Measurements from ENCODE around the gene UBXN4.
"Not testable (repeated sequence)": the region's sequence is repeated elsewhere in the genome, so short reads cannot be mapped to it uniquely, and the experiment has no call there.

The UBXN4 gene

GRCh38 chr2:135791418-135792190 lies 49.9 kb downstream of the UBXN4 start:
- no peak overlapping the region for H3K9ac ChIP-seq (ENCODE audit: low read depth, low read length)
- no peaks in the 10 kb centered on the region for H3K36me3 ChIP-seq (ENCODE audit: control insufficient read depth, insufficient read depth, low read length)
- no peaks in the 10 kb centered on the region for H3K9me3 ChIP-seq (ENCODE audit: control insufficient read depth, insufficient read depth, low read length)
- no peak overlapping the region for H3K4me3 ChIP-seq (ENCODE audit: low read depth, low read length)
- H3K4me1 ChIP-seq (ENCODE audit: control insufficient read depth, insufficient read depth, low read length) = no peaks in the 10 kb centered on the region
- H3K27ac ChIP-seq (ENCODE audit: low read depth, low read length) = no peak overlapping the region
- no peaks in the 10 kb centered on the region for H3K27me3 ChIP-seq (ENCODE audit: control insufficient read depth, insufficient read depth, low read length)

- Histone ChIP-seq H3K4me1 (ENCODE audit: control insufficient read depth, insufficient read depth, low read length) (peaks cover under 1% of the 10 kb centered on the region; the same call in 1 of the 2 replicates), H3K27ac (ENCODE audit: low read depth, low read length) (no peak overlapping the region), H3K9ac (ENCODE audit: low read depth, low read length) (no peak overlapping the region), H3K27me3 (ENCODE audit: control insufficient read depth, insufficient read depth, low read length) (no peaks in the 10 kb centered on the region), H3K4me3 (ENCODE audit: low read depth, low read length) (no peak overlapping the region), H3K9me3 (ENCODE audit: control insufficient read depth, insufficient read depth, low read length) (no peaks in the 10 kb centered on the region), H3K36me3 (ENCODE audit: control insufficient read depth, insufficient read depth, low read length) (no peaks in the 10 kb centered on the region)
These were observed 50.9 kb downstream of the UBXN4 start for GRCh38 chr2:135792401-135793150.

GRCh38 chr2:135795641-135796040 lies 54.0 kb downstream of the UBXN4 start:
- not testable (repeated sequence) for H3K36me3 ChIP-seq (ENCODE audit: control insufficient read depth, insufficient read depth, low read length); H3K4me1 ChIP-seq (ENCODE audit: control insufficient read depth, insufficient read depth, low read length); H3K27me3 ChIP-seq (ENCODE audit: control insufficient read depth, insufficient read depth, low read length); H3K9me3 ChIP-seq (ENCODE audit: control insufficient read depth, insufficient read depth, low read length); H3K9ac ChIP-seq (ENCODE audit: low read depth, low read length); H3K4me3 ChIP-seq (ENCODE audit: low read depth, low read length); H3K27ac ChIP-seq (ENCODE audit: low read depth, low read length)

GRCh38 chr2:135796606-135797005 lies 55.0 kb downstream of the UBXN4 start:
- Histone ChIP-seq H3K36me3 (ENCODE audit: control insufficient read depth, insufficient read depth, low read length) (no peaks in the 10 kb centered on the region), H3K9me3 (ENCODE audit: control insufficient read depth, insufficient read depth, low read length) (peaks cover 17% of the 10 kb centered on the region), H3K27ac (ENCODE audit: low read depth, low read length) (no peak overlapping the region), H3K4me1 (ENCODE audit: control insufficient read depth, insufficient read depth, low read length) (peaks cover 3% of the 10 kb centered on the region; the same call in 1 of the 2 replicates), H3K4me3 (ENCODE audit: low read depth, low read length) (no peak overlapping the region), H3K9ac (ENCODE audit: low read depth, low read length) (no peak overlapping the region), H3K27me3 (ENCODE audit: control insufficient read depth, insufficient read depth, low read length) (no peaks in the 10 kb centered on the region)

GRCh38 chr2:135797497-135798274 lies 56.0 kb downstream of the UBXN4 start:
- Histone ChIP-seq H3K36me3 (ENCODE audit: control insufficient read depth, insufficient read depth, low read length) (no peaks in the 10 kb centered on the region), H3K27ac (ENCODE audit: low read depth, low read length) (no peak overlapping the region), H3K9me3 (ENCODE audit: control insufficient read depth, insufficient read depth, low read length) (peaks cover 21% of the 10 kb centered on the region), H3K4me3 (ENCODE audit: low read depth, low read length) (no peak overlapping the region), H3K27me3 (ENCODE audit: control insufficient read depth, insufficient read depth, low read length) (no peaks in the 10 kb centered on the region), H3K4me1 (ENCODE audit: control insufficient read depth, insufficient read depth, low read length) (peaks cover 3% of the 10 kb centered on the region; the same call in 1 of the 2 replicates), H3K9ac (ENCODE audit: low read depth, low read length) (no peak overlapping the region)

- H3K27ac ChIP-seq (ENCODE audit: low read depth, low read length) = no peak overlapping the region
These were observed 56.6 kb downstream of the UBXN4 start for GRCh38 chr2:135798275-135798705.

GRCh38 chr2:135798762-135799161 lies 57.1 kb downstream of the UBXN4 start:
- H3K4me3 ChIP-seq (ENCODE audit: low read depth, low read length) = no peak overlapping the region
- no peak overlapping the region for H3K27ac ChIP-seq (ENCODE audit: low read depth, low read length)
- peaks cover 3% of the 10 kb centered on the region; the same call in 1 of the 2 replicates for H3K4me1 ChIP-seq (ENCODE audit: control insufficient read depth, insufficient read depth, low read length)
- no peaks in the 10 kb centered on the region for H3K36me3 ChIP-seq (ENCODE audit: control insufficient read depth, insufficient read depth, low read length)
- H3K9me3 ChIP-seq (ENCODE audit: control insufficient read depth, insufficient read depth, low read length) = peaks cover 21% of the 10 kb centered on the region
- H3K27me3 ChIP-seq (ENCODE audit: control insufficient read depth, insufficient read depth, low read length) = no peaks in the 10 kb centered on the region
- no peak overlapping the region for H3K9ac ChIP-seq (ENCODE audit: low read depth, low read length)

More at GRCh38 chr2:135798275-135798705, 56.6 kb downstream of the UBXN4 start:
- H3K36me3 ChIP-seq (ENCODE audit: control insufficient read depth, insufficient read depth, low read length) = no peaks in the 10 kb centered on the region
- peaks cover 21% of the 10 kb centered on the region for H3K9me3 ChIP-seq (ENCODE audit: control insufficient read depth, insufficient read depth, low read length)
- H3K4me1 ChIP-seq (ENCODE audit: control insufficient read depth, insufficient read depth, low read length) = peaks cover 3% of the 10 kb centered on the region; the same call in 1 of the 2 replicates
- H3K27me3 ChIP-seq (ENCODE audit: control insufficient read depth, insufficient read depth, low read length) = no peaks in the 10 kb centered on the region
- no peak overlapping the region for H3K4me3 ChIP-seq (ENCODE audit: low read depth, low read length)
- H3K9ac ChIP-seq (ENCODE audit: low read depth, low read length) = no peak overlapping the region

- Histone ChIP-seq H3K27me3 (ENCODE audit: control insufficient read depth, insufficient read depth, low read length) (no peaks in the 10 kb centered on the region), H3K27ac (ENCODE audit: low read depth, low read length) (no peak overlapping the region), H3K9ac (ENCODE audit: low read depth, low read length) (no peak overlapping the region), H3K36me3 (ENCODE audit: control insufficient read depth, insufficient read depth, low read length) (no peaks in the 10 kb centered on the region), H3K4me3 (ENCODE audit: low read depth, low read length) (no peak overlapping the region), H3K4me1 (ENCODE audit: control insufficient read depth, insufficient read depth, low read length) (peaks cover 3% of the 10 kb centered on the region; the same call in 1 of the 2 replicates), H3K9me3 (ENCODE audit: control insufficient read depth, insufficient read depth, low read length) (peaks cover 21% of the 10 kb centered on the region)
These were observed 58.1 kb downstream of the UBXN4 start for GRCh38 chr2:135799738-135800137.

- no peak overlapping the region for H3K9ac ChIP-seq (ENCODE audit: low read depth, low read length)
- H3K4me3 ChIP-seq (ENCODE audit: low read depth, low read length) = no peak overlapping the region
- no peak overlapping the region for H3K27ac ChIP-seq (ENCODE audit: low read depth, low read length)
- H3K36me3 ChIP-seq (ENCODE audit: control insufficient read depth, insufficient read depth, low read length) = no peaks in the 10 kb centered on the region
- H3K9me3 ChIP-seq (ENCODE audit: control insufficient read depth, insufficient read depth, low read length) = peaks cover 21% of the 10 kb centered on the region
- H3K27me3 ChIP-seq (ENCODE audit: control insufficient read depth, insufficient read depth, low read length) = no peaks in the 10 kb centered on the region
- H3K4me1 ChIP-seq (ENCODE audit: control insufficient read depth, insufficient read depth, low read length) = peaks cover 3% of the 10 kb centered on the region; the same call in 1 of the 2 replicates
These were observed 59.1 kb downstream of the UBXN4 start for GRCh38 chr2:135800513-135801460.

GRCh38 chr2:135802350-135802749 lies 60.7 kb downstream of the UBXN4 start:
- no peak overlapping the region for H3K9ac ChIP-seq (ENCODE audit: low read depth, low read length)
- H3K4me3 ChIP-seq (ENCODE audit: low read depth, low read length) = no peak overlapping the region
- no peak overlapping the region for H3K27ac ChIP-seq (ENCODE audit: low read depth, low read length)
- H3K4me1 ChIP-seq (ENCODE audit: control insufficient read depth, insufficient read depth, low read length) = peaks cover 3% of the 10 kb centered on the region; the same call in 1 of the 2 replicates
- no peaks in the 10 kb centered on the region for H3K36me3 ChIP-seq (ENCODE audit: control insufficient read depth, insufficient read depth, low read length)
- no peaks in the 10 kb centered on the region for H3K27me3 ChIP-seq (ENCODE audit: control insufficient read depth, insufficient read depth, low read length)
- peaks cover 21% of the 10 kb centered on the region for H3K9me3 ChIP-seq (ENCODE audit: control insufficient read depth, insufficient read depth, low read length)

Measured in HUES48 (cell line).